ENCODE data around the gene IL20.
A peak's percentile ranks its signal among the peaks of the same experiment; 100 is the strongest.

The IL20 gene

GRCh38 chr1:206905295-206906164, 40.1 kb downstream of the IL20 start:
- peak; percentile 74 for DNase-seq

GRCh38 chr1:206907304-206907991, 42.0 kb downstream of the IL20 start:
- DNase-seq: no peak

- DNase-seq: no peak
Observed at GRCh38 chr1:206908038-206908437, 42.6 kb downstream of the IL20 start.

GRCh38 chr1:206909161-206909882, 43.9 kb downstream of the IL20 start:
- DNase-seq: peak; percentile 6

- no peak for DNase-seq
Observed at GRCh38 chr1:206909883-206910318, 44.5 kb downstream of the IL20 start.

- peak; percentile 62 for DNase-seq
Observed at GRCh38 chr1:206911064-206911663, 45.7 kb downstream of the IL20 start.

- DNase-seq: peak; percentile 73
Observed at GRCh38 chr1:206912445-206913095, 47.1 kb downstream of the IL20 start.

GRCh38 chr1:206913766-206914537, 48.5 kb downstream of the IL20 start:
- DNase-seq: no peak

GRCh38 chr1:206915030-206915735, 49.8 kb downstream of the IL20 start:
- DNase-seq: peak; percentile 39

- no peak for DNase-seq
Observed at GRCh38 chr1:206916000-206916709, 50.7 kb downstream of the IL20 start.

GRCh38 chr1:206918076-206918475, 52.7 kb downstream of the IL20 start:
- no peak for DNase-seq

All from kidney glomerular epithelial cell (primary cell).